HEK293T (cell line): ENCODE measurements around the gene AOAH.

Experiments
- ARNT ChIP-seq: fragments of 450-650 bp; IDR thresholded peaks from 2 replicates; pipeline ENCODE4 v1.6.1; 2017; ENCODE audit warnings: mild to moderate bottlenecking
- BHLHE40 ChIP-seq: fragments of 450-650 bp; IDR thresholded peaks from 2 replicates; pipeline ENCODE4 v1.6.1; 2016; ENCODE audit warnings: mild to moderate bottlenecking, moderate library complexity, borderline replicate concordance
- CTBP1 ChIP-seq: fragments of 450-650 bp; IDR thresholded peaks from 2 replicates; pipeline ENCODE4 v1.6.1; 2016; ENCODE audit warnings: borderline replicate concordance
- ELF4 ChIP-seq: fragments of 450-650 bp; IDR thresholded peaks from 2 replicates; pipeline ENCODE4 v1.6.1; 2017; ENCODE audit warnings: antibody characterized with exemption
- FOXK2 ChIP-seq: fragments of 450-650 bp; IDR thresholded peaks from 2 replicates; pipeline ENCODE4 v1.6.1; 2016; ENCODE audit warnings: mild to moderate bottlenecking
- FOXM1 ChIP-seq: fragments of 450-650 bp; IDR thresholded peaks from 2 replicates; pipeline ENCODE4 v1.6.1; 2017; ENCODE audit warnings: mild to moderate bottlenecking, borderline replicate concordance
- HDGF ChIP-seq: fragments of 450-650 bp; IDR thresholded peaks from 2 replicates; pipeline ENCODE4 v1.6.1; 2017; ENCODE audit warnings: antibody characterized with exemption, borderline replicate concordance
- NFRKB ChIP-seq: fragments of 450-650 bp; IDR thresholded peaks from 2 replicates; pipeline ENCODE4 v1.6.1; 2016; ENCODE audit warnings: mild to moderate bottlenecking, moderate library complexity
- SP1 ChIP-seq: fragments of 450-650 bp; IDR thresholded peaks from 2 replicates; pipeline ENCODE4 v1.6.1; 2017
- SUZ12 ChIP-seq: fragments of 450-650 bp; IDR thresholded peaks from 2 replicates; pipeline ENCODE4 v1.6.1; 2016; ENCODE audit warnings: mild to moderate bottlenecking
- ZNF384 ChIP-seq: fragments of 450-650 bp; IDR thresholded peaks from 2 replicates; pipeline ENCODE4 v1.6.1; 2016

- no peak for TF ChIP-seq SP1
- TF ChIP-seq CTBP1 = no peak
- no peak for TF ChIP-seq ELF4
- no peak for TF ChIP-seq NFRKB
- TF ChIP-seq FOXM1 = no peak
- no peak for TF ChIP-seq HDGF
- no peak for TF ChIP-seq SUZ12
- no peak for TF ChIP-seq BHLHE40
- TF ChIP-seq FOXK2 = no peak
- no peak for TF ChIP-seq ARNT
- TF ChIP-seq ZNF384 = no peak
These were observed 260.0 kb downstream of the AOAH start for GRCh38 chr7:36464271-36464670.
